Measurements from ENCODE around the gene RIPOR3. TPM values are rescaled to one million over a fixed set of nuclear protein-coding genes. Genes with fewer than 3 reads are reported as not detected.

RIPOR3 gene
- total RNA-seq, 1 experiment from 2014 or later, result 0.46 TPM

DNA sequence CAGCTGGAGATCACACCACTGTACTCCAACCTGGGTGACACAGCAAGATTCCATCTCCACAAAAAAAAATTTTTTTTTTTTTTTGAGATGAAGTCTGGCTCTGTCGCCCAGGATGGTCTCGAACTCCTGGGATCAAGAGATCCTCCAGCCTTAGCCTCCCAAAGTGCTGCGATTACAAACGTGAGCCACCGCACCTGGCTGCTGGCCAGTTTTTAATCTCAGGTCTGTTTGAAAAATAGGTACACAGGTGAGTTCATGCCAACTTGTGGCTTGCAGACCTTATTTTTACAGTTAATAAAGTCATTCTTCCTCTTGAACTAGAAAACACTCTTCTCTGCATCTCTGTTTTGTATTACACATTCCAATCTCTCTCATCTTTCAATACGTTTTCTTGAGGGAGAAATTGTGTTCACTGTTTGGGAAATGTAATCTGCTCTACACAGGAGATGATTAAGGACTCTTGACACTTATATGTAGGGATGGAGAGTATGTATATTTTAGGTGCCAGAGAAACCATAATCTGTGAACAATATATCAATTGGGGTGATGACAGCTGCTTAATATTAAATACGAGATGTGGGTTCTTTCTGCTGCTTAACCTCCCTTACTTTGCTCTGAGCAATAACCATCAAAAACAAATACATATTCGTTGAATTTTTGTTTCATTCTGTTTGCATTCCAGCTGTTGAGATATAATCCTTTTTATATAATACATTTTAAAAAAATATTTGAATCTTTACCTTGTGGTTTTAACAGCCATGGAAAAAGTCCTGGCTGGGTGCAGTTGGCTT, 17.7 kb upstream of the RIPOR3 start:
- Histone ChIP-seq H3K56ac (ENCODE audit: insufficient read length, low read depth, low read length) (no peak overlapping the region), H3K23me2 (ENCODE audit: insufficient read length, low read depth, low read length, poor library complexity, severe bottlenecking) (no peaks in the 10 kb centered on the region), H3K9ac (ENCODE audit: extremely low read depth, insufficient read length, low read length) (no peak overlapping the region), H3K18ac (ENCODE audit: insufficient read length, low read depth, low read length) (no peak overlapping the region), H4K8ac (replicated peaks; ENCODE audit: insufficient read length, low read depth, low read length) (no peak overlapping the region), H4K5ac (ENCODE audit: insufficient read length, low read depth, low read length) (no peak overlapping the region), H3K79me2 (ENCODE audit: insufficient read depth, low read length) (no peaks in the 10 kb centered on the region), H3T11ph (ENCODE audit: low read length) (no peak overlapping the region), H2AK5ac (ENCODE audit: insufficient read length, low read length) (no peak overlapping the region), H2BK12ac (ENCODE audit: insufficient read length, low read depth, low read length) (no peak overlapping the region), H3K4ac (ENCODE audit: low read depth, low read length) (no peak overlapping the region), H3K27ac (ENCODE audit: insufficient read length, low read depth, low read length) (no peak overlapping the region), H3K23ac (ENCODE audit: insufficient read length, low read depth, low read length) (no peak overlapping the region), H3K27me3 (ENCODE audit: insufficient read depth, low read length) (no peaks in the 10 kb centered on the region; the same call in 1 of the 2 replicates), H3K9me3 (ENCODE audit: control insufficient read depth, low read depth, low read length) (no peaks in the 10 kb centered on the region), H3K4me1 (ENCODE audit: insufficient read depth, low read length) (peaks cover 5% of the 10 kb centered on the region; the same call in 1 of the 2 replicates), H2AFZ (ENCODE audit: low read length) (no peak overlapping the region), H4K20me1 (ENCODE audit: control insufficient read depth, insufficient read depth, insufficient read length) (no peaks in the 10 kb centered on the region), H4K91ac (ENCODE audit: insufficient read length, low read depth, low read length) (no peak overlapping the region), H2BK5ac (ENCODE audit: insufficient read length, low read length) (no peak overlapping the region), H3K14ac (ENCODE audit: insufficient read depth, low read length) (no peak overlapping the region), H3K79me1 (ENCODE audit: insufficient read depth, low read depth, low read length, poor library complexity, severe bottlenecking) (no peaks in the 10 kb centered on the region), H2BK120ac (ENCODE audit: low read depth, low read length, poor library complexity, severe bottlenecking) (no peak overlapping the region), H2BK15ac (ENCODE audit: low read depth, low read length) (no peak overlapping the region), H2BK20ac (ENCODE audit: low read depth, low read length, poor library complexity, severe bottlenecking) (no peak overlapping the region), H3K4me2 (ENCODE audit: insufficient read depth, insufficient read length, low read length) (no peak overlapping the region)
- TF ChIP-seq, protein P1, sequence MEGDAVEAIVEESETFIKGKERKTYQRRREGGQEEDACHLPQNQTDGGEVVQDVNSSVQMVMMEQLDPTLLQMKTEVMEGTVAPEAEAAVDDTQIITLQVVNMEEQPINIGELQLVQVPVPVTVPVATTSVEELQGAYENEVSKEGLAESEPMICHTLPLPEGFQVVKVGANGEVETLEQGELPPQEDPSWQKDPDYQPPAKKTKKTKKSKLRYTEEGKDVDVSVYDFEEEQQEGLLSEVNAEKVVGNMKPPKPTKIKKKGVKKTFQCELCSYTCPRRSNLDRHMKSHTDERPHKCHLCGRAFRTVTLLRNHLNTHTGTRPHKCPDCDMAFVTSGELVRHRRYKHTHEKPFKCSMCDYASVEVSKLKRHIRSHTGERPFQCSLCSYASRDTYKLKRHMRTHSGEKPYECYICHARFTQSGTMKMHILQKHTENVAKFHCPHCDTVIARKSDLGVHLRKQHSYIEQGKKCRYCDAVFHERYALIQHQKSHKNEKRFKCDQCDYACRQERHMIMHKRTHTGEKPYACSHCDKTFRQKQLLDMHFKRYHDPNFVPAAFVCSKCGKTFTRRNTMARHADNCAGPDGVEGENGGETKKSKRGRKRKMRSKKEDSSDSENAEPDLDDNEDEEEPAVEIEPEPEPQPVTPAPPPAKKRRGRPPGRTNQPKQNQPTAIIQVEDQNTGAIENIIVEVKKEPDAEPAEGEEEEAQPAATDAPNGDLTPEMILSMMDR (conservative IDR thresholded peaks at IDR 0.05), result no peak
- Mint-ChIP-seq H3K27ac (no peak overlapping the region), H3K4me3 (no peak overlapping the region), H3K36me3 (ENCODE audit: insufficient read depth in 1 of 3, low read depth in 3 of 3) (no peaks in the 10 kb centered on the region), H3K4me1 (peaks cover 23 to 31% of the 10 kb centered on the region in 2 experiments), H3K9me3 (no peaks in the 10 kb centered on the region), H3K27me3 (ENCODE audit: low read depth) (no peaks in the 10 kb centered on the region; the same call in 1 of the 2 replicates)
- no peak for DNase-seq
- WGBS (ENCODE audit: extremely low coverage, insufficient read length, low lambda C conversion rate), result no CpG with 5 or more reads among the region's 8 CpGs
